ENCODE results near the gene GMDS.

Gene GMDS

GRCh38 chr6:1590580-1590979 is 654.8 kb downstream of the GMDS start:
- no peak for ATAC-seq
- TF ChIP-seq SNAI2 (CRISPR knock-in tag; IDR thresholded peaks at IDR 0.05): no peak
- TF ChIP-seq ZFP3 (CRISPR knock-in tag; IDR thresholded peaks at IDR 0.05): no peak
- TF ChIP-seq ZFP30 (CRISPR knock-in tag; IDR thresholded peaks at IDR 0.05): no peak
- no peak for TF ChIP-seq TSHZ2 (CRISPR knock-in tag; IDR thresholded peaks at IDR 0.05)
- TF ChIP-seq RARB (CRISPR knock-in tag; IDR thresholded peaks at IDR 0.05): no peak
- no peak for TF ChIP-seq ZNF8 (CRISPR knock-in tag; IDR thresholded peaks at IDR 0.05)
- TF ChIP-seq ZNF565 (CRISPR knock-in tag; conservative IDR thresholded peaks at IDR 0.05; ENCODE audit: low read depth): no peak
- no peak for TF ChIP-seq CSDC2 (CRISPR knock-in tag; IDR thresholded peaks at IDR 0.05)
- TF ChIP-seq TCF4 (CRISPR knock-in tag; IDR thresholded peaks at IDR 0.05; ENCODE audit: borderline replicate concordance): no peak
- TF ChIP-seq PATZ1 (CRISPR knock-in tag; IDR thresholded peaks at IDR 0.05; ENCODE audit: borderline replicate concordance): no peak
- no peak for TF ChIP-seq TOX (CRISPR knock-in tag; IDR thresholded peaks at IDR 0.05; ENCODE audit: borderline replicate concordance)

GRCh38 chr6:1589208-1589607 is 656.2 kb downstream of the GMDS start:
- TF ChIP-seq CREB5 (CRISPR knock-in tag; IDR thresholded peaks at IDR 0.05; ENCODE audit: low read depth) (no peak), TCF4 (CRISPR knock-in tag; IDR thresholded peaks at IDR 0.05; ENCODE audit: borderline replicate concordance) (no peak), TSHZ2 (CRISPR knock-in tag; IDR thresholded peaks at IDR 0.05) (no peak), ZNF70 (CRISPR knock-in tag; IDR thresholded peaks at IDR 0.05) (no peak), GLIS3 (CRISPR knock-in tag; IDR thresholded peaks at IDR 0.05) (no peak)
- ATAC-seq: no peak

GRCh38 chr6:1587977-1588376 is 657.4 kb downstream of the GMDS start:
- ATAC-seq: no peak
- TF ChIP-seq BACH2 (CRISPR knock-in tag; IDR thresholded peaks at IDR 0.05; ENCODE audit: borderline replicate concordance): no peak
- no peak for TF ChIP-seq PATZ1 (CRISPR knock-in tag; IDR thresholded peaks at IDR 0.05; ENCODE audit: borderline replicate concordance)
- no peak for TF ChIP-seq POU6F1 (CRISPR knock-in tag; IDR thresholded peaks at IDR 0.05; ENCODE audit: borderline replicate concordance, low read depth)
- no peak for TF ChIP-seq GLIS3 (CRISPR knock-in tag; IDR thresholded peaks at IDR 0.05)
- no peak for TF ChIP-seq TOX (CRISPR knock-in tag; IDR thresholded peaks at IDR 0.05; ENCODE audit: borderline replicate concordance)
- TF ChIP-seq TCF4 (CRISPR knock-in tag; IDR thresholded peaks at IDR 0.05; ENCODE audit: borderline replicate concordance): no peak

Measured in SK-N-SH treated with all-trans-retinoic acid at 6 μM for 48 hours (cell line).